GM19455 (cell line): ENCODE measurements around the gene MID1.
"Not testable (repeated sequence)": the region's sequence is repeated elsewhere in the genome, so short reads cannot be mapped to it uniquely, and the experiment has no call there.

Experiments
- ATAC-seq: cut with Tn5 transposase; IDR thresholded peaks from one replicate; pipeline ENCODE4 v1.9.1; 2021; ENCODE audit not compliant: unreplicated experiment

Gene MID1

GRCh38 chrX:10618961-10619360, 1.4 kb downstream of the MID1 start:
- no peak for ATAC-seq

GRCh38 chrX:10617999-10618351, 2.4 kb downstream of the MID1 start:
- no peak for ATAC-seq

- ATAC-seq: no peak
Measured at GRCh38 chrX:10617186-10617998, 3.0 kb downstream of the MID1 start.

- no peak for ATAC-seq
Measured at GRCh38 chrX:10615931-10616774, 4.2 kb downstream of the MID1 start.

GRCh38 chrX:10612215-10612614, 8.2 kb downstream of the MID1 start:
- no peak for ATAC-seq

GRCh38 chrX:10611441-10612090, 8.8 kb downstream of the MID1 start:
- ATAC-seq: no peak

- ATAC-seq: no peak
Measured at GRCh38 chrX:10608099-10608498, 12.3 kb downstream of the MID1 start.

GRCh38 chrX:10607233-10607632, 13.2 kb downstream of the MID1 start:
- no peak for ATAC-seq

GRCh38 chrX:10603612-10604011, 16.8 kb downstream of the MID1 start:
- no peak for ATAC-seq

- ATAC-seq: no peak
Measured at GRCh38 chrX:10602646-10603045, 17.7 kb downstream of the MID1 start.

GRCh38 chrX:10600479-10600878, 19.9 kb downstream of the MID1 start:
- no peak for ATAC-seq

GRCh38 chrX:10598540-10598939, 21.8 kb downstream of the MID1 start:
- no peak for ATAC-seq

GRCh38 chrX:10597871-10598270, 22.5 kb downstream of the MID1 start:
- ATAC-seq: no peak

GRCh38 chrX:10591363-10592335, 28.7 kb downstream of the MID1 start:
- no peak for ATAC-seq

GRCh38 chrX:10589787-10590186, 30.6 kb downstream of the MID1 start:
- ATAC-seq: not testable (repeated sequence)

- no peak for ATAC-seq
Measured at GRCh38 chrX:10589098-10589497, 31.3 kb downstream of the MID1 start.

GRCh38 chrX:10584882-10585281, 35.5 kb downstream of the MID1 start:
- ATAC-seq: not testable (repeated sequence)

GRCh38 chrX:10582945-10583344, 37.4 kb downstream of the MID1 start:
- ATAC-seq: no peak

GRCh38 chrX:10582215-10582733, 38.1 kb downstream of the MID1 start:
- ATAC-seq: no peak
